ENCODE data around the gene TMPRSS3.

The TMPRSS3 gene

GRCh38 chr21:42395905-42396651 is at the start of gene TMPRSS3:
Gene TMPRSS3 (minus strand): TSS chr21:42396052. CDS start chr21:42395417, 635 bp downstream.
- DNase-seq: no peak

GRCh38 chr21:42445311-42445710 is 49.5 kb upstream of the TMPRSS3 start:
- no peak for DNase-seq

- DNase-seq: no peak
Measured at GRCh38 chr21:42444745-42445059, 48.9 kb upstream of the TMPRSS3 start.

- no peak for DNase-seq
Measured at GRCh38 chr21:42443876-42444744, 48.3 kb upstream of the TMPRSS3 start.

- no peak for DNase-seq
Measured at GRCh38 chr21:42443181-42443785, 47.4 kb upstream of the TMPRSS3 start.

GRCh38 chr21:42441963-42442362 is 46.1 kb upstream of the TMPRSS3 start:
- no peak for DNase-seq

GRCh38 chr21:42440187-42440792 is 44.4 kb upstream of the TMPRSS3 start:
- no peak for DNase-seq

GRCh38 chr21:42439284-42440186 is 43.7 kb upstream of the TMPRSS3 start:
- DNase-seq: no peak

- no peak for DNase-seq
Measured at GRCh38 chr21:42438316-42439205, 42.7 kb upstream of the TMPRSS3 start.

- DNase-seq: no peak
Measured at GRCh38 chr21:42437786-42438185, 41.9 kb upstream of the TMPRSS3 start.

- DNase-seq: no peak
Measured at GRCh38 chr21:42436914-42437313, 41.1 kb upstream of the TMPRSS3 start.

GRCh38 chr21:42435833-42436232 is 40.0 kb upstream of the TMPRSS3 start:
- no peak for DNase-seq

- DNase-seq: no peak
Measured at GRCh38 chr21:42435401-42435800, 39.5 kb upstream of the TMPRSS3 start.

GRCh38 chr21:42434884-42435283 is 39.0 kb upstream of the TMPRSS3 start:
- DNase-seq: no peak

GRCh38 chr21:42433946-42434551 is 38.2 kb upstream of the TMPRSS3 start:
- DNase-seq: no peak

- no peak for DNase-seq
Measured at GRCh38 chr21:42432695-42433094, 36.8 kb upstream of the TMPRSS3 start.

- DNase-seq: no peak
Measured at GRCh38 chr21:42431196-42431595, 35.3 kb upstream of the TMPRSS3 start.

GRCh38 chr21:42430521-42430920 is 34.7 kb upstream of the TMPRSS3 start:
- no peak for DNase-seq

GRCh38 chr21:42429856-42430255 is 34.0 kb upstream of the TMPRSS3 start:
- DNase-seq: no peak

GRCh38 chr21:42429021-42429420 is 33.2 kb upstream of the TMPRSS3 start:
- no peak for DNase-seq

Measured in fibroblast of skin of right quadriceps (primary cell).